ENCODE results near the gene HOXD11.

The HOXD11 gene

DNA sequence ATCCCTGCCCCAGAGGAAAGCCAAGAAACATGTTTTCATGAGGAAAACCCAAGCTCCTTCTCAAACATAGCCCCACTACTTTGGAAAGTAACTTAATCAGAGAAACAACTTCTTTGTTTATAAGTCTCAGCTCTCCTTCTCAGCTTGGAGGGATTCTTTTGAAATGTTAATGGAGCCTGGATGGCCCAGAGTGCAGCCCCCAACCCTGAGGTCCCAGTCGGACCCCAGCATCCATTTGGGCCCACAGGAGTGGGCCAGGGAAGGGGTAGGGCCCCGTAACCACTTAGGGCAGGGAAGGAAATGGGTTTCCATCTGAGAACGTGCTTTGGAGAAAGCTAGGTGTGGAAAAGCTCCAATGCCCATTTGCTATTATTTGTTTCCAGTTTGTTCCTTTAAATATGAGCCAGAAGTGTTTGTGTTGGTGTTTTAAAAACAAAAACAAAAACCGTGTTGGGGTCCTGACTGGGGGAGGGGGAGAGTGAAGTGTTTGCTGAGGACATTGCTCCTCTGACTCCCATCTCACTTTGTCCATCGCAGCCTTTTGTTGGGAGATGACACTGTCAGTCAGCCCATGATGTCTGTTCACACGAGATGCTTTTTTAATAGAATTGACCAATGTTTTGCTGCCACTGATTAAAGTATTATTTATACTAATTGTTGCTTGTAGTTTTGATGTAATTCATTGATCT, 48.4 kb downstream of the HOXD11 start:
- Histone ChIP-seq H3K79me2 (ENCODE audit: insufficient read depth, low read depth) (no peaks in the 10 kb centered on the region), H3K4me3 (IDR thresholded peaks at IDR 0.05; ENCODE audit: insufficient read depth, low read depth, low read length) (no peak overlapping the region), H2AFZ (ENCODE audit: low read depth) (no peak overlapping the region), H3K27me3 (ENCODE audit: insufficient read depth, low read depth) (no peaks in the 10 kb centered on the region), H3K4me1 (ENCODE audit: low read depth, poor library complexity, severe bottlenecking) (no peaks in the 10 kb centered on the region), H4K20me1 (ENCODE audit: insufficient read depth) (no peaks in the 10 kb centered on the region), H3K9ac (no peak overlapping the region), H3K4me2 (no peak overlapping the region), H3K36me3 (ENCODE audit: insufficient read depth) (no peaks in the 10 kb centered on the region), H3K27ac (no peak overlapping the region)
- TF ChIP-seq, protein P1, sequence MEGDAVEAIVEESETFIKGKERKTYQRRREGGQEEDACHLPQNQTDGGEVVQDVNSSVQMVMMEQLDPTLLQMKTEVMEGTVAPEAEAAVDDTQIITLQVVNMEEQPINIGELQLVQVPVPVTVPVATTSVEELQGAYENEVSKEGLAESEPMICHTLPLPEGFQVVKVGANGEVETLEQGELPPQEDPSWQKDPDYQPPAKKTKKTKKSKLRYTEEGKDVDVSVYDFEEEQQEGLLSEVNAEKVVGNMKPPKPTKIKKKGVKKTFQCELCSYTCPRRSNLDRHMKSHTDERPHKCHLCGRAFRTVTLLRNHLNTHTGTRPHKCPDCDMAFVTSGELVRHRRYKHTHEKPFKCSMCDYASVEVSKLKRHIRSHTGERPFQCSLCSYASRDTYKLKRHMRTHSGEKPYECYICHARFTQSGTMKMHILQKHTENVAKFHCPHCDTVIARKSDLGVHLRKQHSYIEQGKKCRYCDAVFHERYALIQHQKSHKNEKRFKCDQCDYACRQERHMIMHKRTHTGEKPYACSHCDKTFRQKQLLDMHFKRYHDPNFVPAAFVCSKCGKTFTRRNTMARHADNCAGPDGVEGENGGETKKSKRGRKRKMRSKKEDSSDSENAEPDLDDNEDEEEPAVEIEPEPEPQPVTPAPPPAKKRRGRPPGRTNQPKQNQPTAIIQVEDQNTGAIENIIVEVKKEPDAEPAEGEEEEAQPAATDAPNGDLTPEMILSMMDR (conservative IDR thresholded peaks at IDR 0.05; ENCODE audit: low read depth, low read length), result no peak

DNA sequence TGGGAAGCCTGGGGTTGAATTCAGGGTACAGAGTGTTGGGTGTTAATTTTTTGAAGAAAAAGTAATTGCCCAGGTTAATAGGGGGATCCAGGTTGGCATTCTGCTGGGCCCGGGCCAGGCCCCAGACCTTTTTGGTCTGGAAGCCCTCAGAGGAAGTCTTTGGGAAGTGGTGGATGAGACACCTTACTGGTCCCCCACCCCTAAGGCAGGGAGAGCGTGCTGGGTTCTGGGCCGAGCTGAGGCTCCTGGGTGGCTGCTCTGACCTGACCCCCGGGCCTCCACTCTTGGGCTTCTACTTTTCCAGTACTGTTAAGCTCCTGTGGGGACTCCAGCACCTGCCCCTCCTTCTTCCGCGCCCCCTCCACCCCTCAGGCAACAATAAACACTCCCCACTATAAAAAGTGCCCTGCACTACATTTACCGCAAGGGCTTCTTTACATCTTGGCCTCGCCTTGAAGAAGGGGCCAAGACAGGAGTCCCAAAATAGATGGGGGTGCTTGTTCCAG, 49.3 kb downstream of the HOXD11 start:
- Histone ChIP-seq H2AFZ (ENCODE audit: low read depth) (no peak overlapping the region), H4K20me1 (ENCODE audit: insufficient read depth) (no peaks in the 10 kb centered on the region), H3K9ac (no peak overlapping the region), H3K36me3 (ENCODE audit: insufficient read depth) (no peaks in the 10 kb centered on the region), H3K4me1 (ENCODE audit: low read depth, poor library complexity, severe bottlenecking) (no peaks in the 10 kb centered on the region), H3K4me2 (no peak overlapping the region), H3K27ac (no peak overlapping the region), H3K27me3 (ENCODE audit: insufficient read depth, low read depth) (no peaks in the 10 kb centered on the region), H3K79me2 (ENCODE audit: insufficient read depth, low read depth) (no peaks in the 10 kb centered on the region), H3K4me3 (IDR thresholded peaks at IDR 0.05; ENCODE audit: insufficient read depth, low read depth, low read length) (no peak overlapping the region)
- TF ChIP-seq, protein P1 (conservative IDR thresholded peaks at IDR 0.05; ENCODE audit: low read depth, low read length), result no peak

DNA sequence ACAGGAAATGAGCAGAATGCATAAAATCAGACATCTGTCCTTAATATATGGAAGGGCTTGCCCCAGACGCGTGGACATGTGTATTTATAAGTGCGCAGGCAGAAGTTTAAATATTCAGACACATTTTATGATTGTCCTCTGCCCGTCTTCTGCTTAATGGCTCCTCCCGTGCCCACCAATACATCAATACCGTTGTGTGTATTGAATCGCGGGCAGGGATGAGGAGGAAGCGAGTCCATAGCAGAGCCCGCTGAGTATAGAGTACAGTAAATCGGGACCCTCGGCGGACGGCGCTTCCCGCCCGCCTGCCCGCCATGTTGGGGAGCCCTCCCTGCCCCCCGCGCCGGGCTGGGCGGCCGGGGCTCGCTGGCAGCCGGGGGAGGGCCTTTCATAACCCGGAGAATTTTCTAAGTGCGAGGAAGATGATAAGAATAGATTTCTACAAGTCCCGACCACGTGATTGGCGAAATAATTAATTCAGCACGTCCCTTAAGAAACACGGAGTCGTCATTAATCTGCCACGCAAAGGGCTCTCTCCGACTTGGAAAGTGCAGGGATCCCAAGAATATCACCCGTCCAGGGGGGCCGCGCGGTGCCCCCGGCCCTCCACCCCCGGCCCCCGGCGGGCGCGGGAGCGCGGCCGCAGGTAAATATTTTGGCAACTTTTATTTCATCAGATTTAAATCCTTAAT, 49.9 kb downstream of the HOXD11 start, which contains the start of gene HOXD3:
HOXD3 (plus strand) TSS at position 501 of the 692 bp plus-strand sequence. CDS start 11,808 bp downstream, outside the sequence.
- Histone ChIP-seq H3K9ac (no peak within 1 kb of the TSS), H3K36me3 (ENCODE audit: insufficient read depth) (no peaks in the 10 kb centered on the region), H3K79me2 (ENCODE audit: insufficient read depth, low read depth) (no peaks in the 10 kb centered on the region), H4K20me1 (ENCODE audit: insufficient read depth) (no peaks in the 10 kb centered on the region), H3K4me3 (IDR thresholded peaks at IDR 0.05; ENCODE audit: insufficient read depth, low read depth, low read length) (no peak within 1 kb of the TSS), H3K4me1 (ENCODE audit: low read depth, poor library complexity, severe bottlenecking) (no peaks in the 10 kb centered on the region), H3K27ac (no peak within 1 kb of the TSS), H3K4me2 (no peak within 1 kb of the TSS), H2AFZ (ENCODE audit: low read depth) (no peak within 1 kb of the TSS), H3K27me3 (ENCODE audit: insufficient read depth, low read depth) (no peaks in the 10 kb centered on the region)
- TF ChIP-seq, protein P1 (conservative IDR thresholded peaks at IDR 0.05; ENCODE audit: low read depth, low read length), result no peak

DNA sequence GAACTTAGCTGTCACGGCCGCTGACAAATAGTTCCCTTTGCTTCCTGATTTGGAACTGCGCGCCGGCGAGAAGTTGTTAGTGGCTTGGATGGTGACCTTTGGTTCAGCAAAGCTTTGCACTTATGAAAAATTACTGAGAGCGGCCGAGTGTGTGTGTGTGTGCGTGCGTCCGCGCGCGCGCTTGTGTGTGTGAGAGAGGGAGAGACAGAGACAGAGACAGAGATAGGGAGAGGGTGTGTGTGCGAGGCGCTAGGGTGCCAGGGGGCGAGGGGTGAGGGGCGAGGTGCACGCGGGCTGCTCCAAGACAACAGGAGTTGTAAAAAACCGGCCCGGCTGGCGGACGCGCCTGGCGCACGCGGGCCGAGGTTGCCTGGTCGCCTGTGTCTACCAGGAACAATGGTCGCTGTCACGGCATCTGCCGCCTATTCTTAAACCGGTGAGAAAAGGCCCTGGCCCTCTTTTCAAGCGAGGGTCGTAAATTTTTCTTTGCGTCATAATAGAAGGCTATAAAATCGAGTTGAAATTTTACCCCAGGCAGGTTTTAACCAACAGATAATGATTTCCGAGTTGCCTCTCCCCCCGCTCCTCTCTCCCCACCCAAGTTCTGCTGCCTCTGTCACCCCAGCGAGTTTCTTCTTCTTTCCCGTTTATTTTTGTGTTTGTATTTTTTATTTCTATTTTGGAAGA, 50.6 kb downstream of the HOXD11 start:
- H3K27ac ChIP-seq, result no peak overlapping the region
- no peaks in the 10 kb centered on the region for H4K20me1 ChIP-seq (ENCODE audit: insufficient read depth)
- no peaks in the 10 kb centered on the region for H3K27me3 ChIP-seq (ENCODE audit: insufficient read depth, low read depth)
- no peak overlapping the region for H3K9ac ChIP-seq
- H2AFZ ChIP-seq (ENCODE audit: low read depth), result no peak overlapping the region
- no peak overlapping the region for H3K4me3 ChIP-seq (IDR thresholded peaks at IDR 0.05; ENCODE audit: insufficient read depth, low read depth, low read length)
- H3K4me1 ChIP-seq (ENCODE audit: low read depth, poor library complexity, severe bottlenecking), result no peaks in the 10 kb centered on the region
- H3K36me3 ChIP-seq (ENCODE audit: insufficient read depth), result no peaks in the 10 kb centered on the region
- H3K4me2 ChIP-seq, result no peak overlapping the region
- no peaks in the 10 kb centered on the region for H3K79me2 ChIP-seq (ENCODE audit: insufficient read depth, low read depth)
- TF ChIP-seq, protein P1 (conservative IDR thresholded peaks at IDR 0.05; ENCODE audit: low read depth, low read length), result no peak
